GM21576 (cell line): ENCODE results near the gene TARS1.

ENCODE experiments used
- ATAC-seq: cut with Tn5 transposase; IDR thresholded peaks from one replicate; pipeline ENCODE4 v1.9.1; 2021; ENCODE audit warnings: mild to moderate bottlenecking, moderate library complexity; ENCODE audit not compliant: unreplicated experiment

TARS1 gene

GRCh38 chr5:33440482-33441240 is at the start of gene TARS1:
TSS of gene TARS1 (plus strand) at chr5:33440965. CDS start at chr5:33441087, 122 bp downstream.
- peak; percentile 96 for ATAC-seq

- no peak for ATAC-seq
Measured at GRCh38 chr5:33398501-33398900, 42.3 kb upstream of the TARS1 start.

- no peak for ATAC-seq
Measured at GRCh38 chr5:33400675-33401074, 40.1 kb upstream of the TARS1 start.

- ATAC-seq, result no peak
Measured at GRCh38 chr5:33401482-33402390, 39.0 kb upstream of the TARS1 start.

GRCh38 chr5:33403187-33403586 is 37.6 kb upstream of the TARS1 start:
- ATAC-seq, result no peak

- ATAC-seq, result no peak
Measured at GRCh38 chr5:33408816-33409215, 31.9 kb upstream of the TARS1 start.

- ATAC-seq, result no peak
Measured at GRCh38 chr5:33409435-33410170, 31.2 kb upstream of the TARS1 start.

- ATAC-seq, result no peak
Measured at GRCh38 chr5:33410221-33410620, 30.5 kb upstream of the TARS1 start.

- no peak for ATAC-seq
Measured at GRCh38 chr5:33411498-33411897, 29.3 kb upstream of the TARS1 start.

- no peak for ATAC-seq
Measured at GRCh38 chr5:33415811-33416354, 24.9 kb upstream of the TARS1 start.

GRCh38 chr5:33417632-33418031 is 23.1 kb upstream of the TARS1 start:
- ATAC-seq, result no peak

GRCh38 chr5:33420946-33421345 is 19.8 kb upstream of the TARS1 start:
- no peak for ATAC-seq

- ATAC-seq, result no peak
Measured at GRCh38 chr5:33422191-33422590, 18.6 kb upstream of the TARS1 start.

- no peak for ATAC-seq
Measured at GRCh38 chr5:33423018-33423630, 17.6 kb upstream of the TARS1 start.

- no peak for ATAC-seq
Measured at GRCh38 chr5:33425314-33425713, 15.5 kb upstream of the TARS1 start.

GRCh38 chr5:33430983-33431382 is 9.8 kb upstream of the TARS1 start:
- ATAC-seq, result no peak

GRCh38 chr5:33432656-33433055 is 8.1 kb upstream of the TARS1 start:
- no peak for ATAC-seq

GRCh38 chr5:33433303-33434240 is 7.2 kb upstream of the TARS1 start:
- no peak for ATAC-seq

GRCh38 chr5:33435893-33436490 is 4.8 kb upstream of the TARS1 start:
- ATAC-seq, result peak; percentile 38
